SK-N-SH (cell line): Measurements from ENCODE around the gene INIP. TPM values are rescaled to one million over a fixed set of nuclear protein-coding genes. Genes with fewer than 3 reads are reported as not detected.

ENCODE experiments used
- CTCF ChIA-PET: fragments of 300-600, 350-600 bp; formaldehyde crosslinking; extraction: SDS; loops from one replicate; lab custom pipeline; 2021; lab: Yijun Ruan, JAX
- POLR2A ChIA-PET: fragments of 350-600 bp; sonication (Branson Sonifier 250); formaldehyde crosslinking; extraction: SDS; loops from one replicate; lab custom pipeline; 2020; ENCODE audit warnings: antibody characterized with exemption, inconsistent platforms; lab: Yijun Ruan, JAX
- DNase-seq: peaks from one replicate; pipeline ENCODE4 v3.0.0; 2012
- H2AFZ ChIP-seq: fragments of 200-600 bp; sonication (generic); 2 replicates; pipeline ENCODE4 v1.8.1; 2016; ENCODE audit warnings: antibody characterized with exemption, mild to moderate bottlenecking, low read depth
- H3F3A ChIP-seq: fragments of 200-600 bp; sonication (generic); replicated peaks from 2 replicates; pipeline ENCODE3; 2016; ENCODE audit warnings: antibody characterized with exemption, mild to moderate bottlenecking; ENCODE audit not compliant: insufficient read depth
- H3K27ac ChIP-seq, 2 experiments: fragments of 200-500 bp in 1 of 2; fragments of 200-600 bp in 1 of 2; sonication (Bioruptor generic) in 1 of 2; sonication (generic), shearing (Covaris generic) in 1 of 2; 2 replicates each; pipeline versions ENCODE4 v1.5.1 to v1.6.1; 2014 to 2016; ENCODE audit warnings: low read depth in 2 of 2, inconsistent platforms in 1 of 2, low read length in 1 of 2, mild to moderate bottlenecking in 1 of 2, mixed read lengths in 1 of 2
- H3K27me3 ChIP-seq: fragments of 200-600 bp; sonication (generic), shearing (Covaris generic); 2 replicates; pipeline ENCODE4 v1.6.1; 2016; ENCODE audit warnings: mixed run types; ENCODE audit not compliant: insufficient read depth
- H3K36me3 ChIP-seq, 2 experiments: fragments of 200-500 bp in 1 of 2; fragments of 200-600 bp in 1 of 2; sonication (Bioruptor generic) in 1 of 2; sonication (generic) in 1 of 2; replicated peaks in 1 of 2; 2 replicates each; pipeline versions ENCODE3 to v1.5.1; 2014 to 2016; ENCODE audit warnings: low read length in 1 of 2, mild to moderate bottlenecking in 1 of 2; ENCODE audit not compliant: insufficient read depth in 2 of 2, control insufficient read depth in 1 of 2
- H3K4me1 ChIP-seq, 2 experiments: fragments of 200-500 bp in 1 of 2; fragments of 200-600 bp in 1 of 2; sonication (Bioruptor generic) in 1 of 2; sonication (generic), shearing (Covaris generic) in 1 of 2; 2 replicates each; pipeline versions ENCODE4 v1.5.1 to v1.6.1; 2014 to 2016; ENCODE audit warnings: low read depth in 1 of 2, low read length in 1 of 2, mixed run types in 1 of 2; ENCODE audit not compliant: insufficient read depth in 2 of 2, control insufficient read depth in 1 of 2
- H3K4me2 ChIP-seq: fragments of 200-600 bp; sonication (generic), shearing (Covaris generic); 2 replicates; pipeline ENCODE4 v1.6.1; 2017; ENCODE audit warnings: mixed run types
- H3K4me3 ChIP-seq, 2 experiments: fragments of 200-500 bp in 1 of 2; fragments of 200-600 bp in 1 of 2; sonication (Bioruptor generic) in 1 of 2; sonication (generic), shearing (Covaris generic) in 1 of 2; 2 replicates each; pipeline versions ENCODE4 v1.5.1 to v1.8.1; 2014 to 2016; ENCODE audit warnings: low read depth in 2 of 2, inconsistent platforms in 1 of 2, low read length in 1 of 2, mild to moderate bottlenecking in 1 of 2, mixed read lengths in 1 of 2, moderate library complexity in 1 of 2
- H3K79me2 ChIP-seq: fragments of 200-600 bp; sonication (generic); 2 replicates; pipeline ENCODE4 v1.8.1; 2017; ENCODE audit warnings: mild to moderate bottlenecking; ENCODE audit not compliant: insufficient read depth
- H3K9ac ChIP-seq: fragments of 200-600 bp; sonication (generic); 2 replicates; pipeline ENCODE4 v1.6.1; 2017; ENCODE audit warnings: mixed run types
- H3K9me2 ChIP-seq: fragments of 200-600 bp; sonication (generic); 2 replicates; pipeline ENCODE4 v1.6.1; 2017; ENCODE audit warnings: mixed run types
- H3K9me3 ChIP-seq: fragments of 200-600 bp; sonication (generic); 2 replicates; pipeline ENCODE4 v1.6.1; 2017; ENCODE audit warnings: mixed run types, mild to moderate bottlenecking, moderate library complexity
- H4K20me1 ChIP-seq: fragments of 200-600 bp; sonication (generic); 2 replicates; pipeline ENCODE4 v1.6.1; 2017; ENCODE audit warnings: mild to moderate bottlenecking, mixed run types; ENCODE audit not compliant: insufficient read depth
- CHD2 ChIP-seq: fragments of 150-350 bp; IDR thresholded peaks from 2 replicates; pipeline ENCODE4 v1.6.1; 2018; ENCODE audit warnings: low read length; ENCODE audit not compliant: partially characterized antibody
- ELF1 ChIP-seq: IDR thresholded peaks from 2 replicates; pipeline ENCODE4 v1.4.0; 2012
- EP300 ChIP-seq, 2 experiments: IDR thresholded peaks; 2 replicates each; pipeline versions ENCODE4 v1.4.0 to v1.6.1; 2012; ENCODE audit warnings: borderline replicate concordance in 1 of 2, low read depth in 1 of 2, low read length in 1 of 2
- FOXM1 ChIP-seq: IDR thresholded peaks from 2 replicates; pipeline ENCODE4 v1.4.0; 2012; ENCODE audit warnings: low read depth, mild to moderate bottlenecking
- GABPA ChIP-seq: IDR thresholded peaks from 2 replicates; pipeline ENCODE4 v1.4.0; 2012; ENCODE audit warnings: low read depth, mild to moderate bottlenecking
- JUND ChIP-seq: IDR thresholded peaks from 2 replicates; pipeline ENCODE4 v1.4.0; 2012
- MEF2A ChIP-seq: IDR thresholded peaks from 2 replicates; pipeline ENCODE4 v1.4.0; 2012; ENCODE audit warnings: low read depth, borderline replicate concordance
- MXI1 ChIP-seq: IDR thresholded peaks from 2 replicates; pipeline ENCODE4 v1.6.1; 2012; ENCODE audit warnings: mild to moderate bottlenecking, low read depth, low read length, improper control_type of control experiment
- NFIC ChIP-seq: IDR thresholded peaks from 2 replicates; pipeline ENCODE4 v1.4.0; 2012; ENCODE audit warnings: borderline replicate concordance
- NRF1 ChIP-seq: IDR thresholded peaks from 2 replicates; pipeline ENCODE4 v1.6.1; 2012; ENCODE audit warnings: low read depth, mild to moderate bottlenecking, low read length
- RCOR1 ChIP-seq: fragments of 150-350 bp; IDR thresholded peaks from 2 replicates; pipeline ENCODE4 v1.6.1; 2017; ENCODE audit warnings: antibody characterized with exemption, low read length
- RXRA ChIP-seq: IDR thresholded peaks from 2 replicates; pipeline ENCODE4 v1.4.0; 2012; ENCODE audit warnings: low read depth, mild to moderate bottlenecking, borderline replicate concordance
- TCF12 ChIP-seq: IDR thresholded peaks from 2 replicates; pipeline ENCODE4 v1.4.0; 2012
- TEAD4 ChIP-seq: IDR thresholded peaks from 2 replicates; pipeline ENCODE4 v1.4.0; 2012; ENCODE audit warnings: mild to moderate bottlenecking, borderline replicate concordance; ENCODE audit not compliant: insufficient read depth
- YY1 ChIP-seq: IDR thresholded peaks from 2 replicates; pipeline ENCODE4 v1.4.0; 2012; ENCODE audit warnings: low read depth, mild to moderate bottlenecking
- WGBS: methylation state at CpG from one replicate; pipeline ENCODE4 v1.1.6; 2017; ENCODE audit warnings: low lambda C conversion rate; 5-methylcytosine and 5-hydroxymethylcytosine counted together
- polyA plus RNA-seq, 3 experiments: library from polyadenylated mRNA; depleted of rRNA; stranded (reverse); fragments of >200 nt; gene quantifications; 2 replicates each; pipeline ENCODE4 v1.2.3, GENCODE V29; 2012
- TF ChIP-seq, protein P1 (sequence below): fragments of 150-350 bp; IDR thresholded peaks from 2 replicates; pipeline ENCODE4 v1.6.1; 2016; ENCODE audit warnings: mild to moderate bottlenecking, low read depth, low read length
- TF ChIP-seq, protein P2 (sequence below): IDR thresholded peaks from 2 replicates; pipeline ENCODE4; 2012
- TF ChIP-seq, protein P3 (sequence below): IDR thresholded peaks from 2 replicates; pipeline ENCODE4 v1.4.0; 2012; ENCODE audit warnings: low read depth, borderline replicate concordance
- TF ChIP-seq, protein P4 (sequence below): fragments of 200-600 bp; sonication (generic); IDR thresholded peaks from 2 replicates; pipeline ENCODE4 v1.6.1; 2017; ENCODE audit warnings: antibody characterized with exemption, mild to moderate bottlenecking, moderate library complexity

INIP gene
- polyA plus RNA-seq, 1 of the 3 experiments (the other 2 are of a cell fraction), result 7.9 TPM

DNA sequence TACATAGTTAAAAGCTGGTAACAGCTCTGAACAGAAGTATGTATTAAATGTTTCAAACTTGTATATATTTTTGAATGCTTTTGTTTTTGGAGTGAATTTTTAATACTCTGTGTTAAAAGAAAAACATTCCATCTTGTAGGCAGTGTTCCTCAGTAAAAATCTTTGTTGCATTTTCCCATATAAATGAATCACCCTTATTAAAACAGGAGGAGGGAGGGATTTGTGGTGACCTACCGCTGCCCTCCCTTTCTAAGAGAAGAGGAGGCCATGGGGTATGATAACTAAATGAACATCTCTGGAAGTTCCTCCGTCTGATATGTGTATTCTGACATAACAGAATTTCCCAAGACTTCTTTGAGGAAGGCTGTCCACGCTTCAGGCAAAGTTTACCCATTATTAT lies 53.4 kb downstream of the INIP start:
- POLR2A ChIA-PET, result no interaction called here
- CTCF ChIA-PET, result interaction anchor here (1.9 kb wide), 1 partner anchor 8 kb away, joined by 6 read pairs; no protein-coding TSS in a partner anchor

DNA sequence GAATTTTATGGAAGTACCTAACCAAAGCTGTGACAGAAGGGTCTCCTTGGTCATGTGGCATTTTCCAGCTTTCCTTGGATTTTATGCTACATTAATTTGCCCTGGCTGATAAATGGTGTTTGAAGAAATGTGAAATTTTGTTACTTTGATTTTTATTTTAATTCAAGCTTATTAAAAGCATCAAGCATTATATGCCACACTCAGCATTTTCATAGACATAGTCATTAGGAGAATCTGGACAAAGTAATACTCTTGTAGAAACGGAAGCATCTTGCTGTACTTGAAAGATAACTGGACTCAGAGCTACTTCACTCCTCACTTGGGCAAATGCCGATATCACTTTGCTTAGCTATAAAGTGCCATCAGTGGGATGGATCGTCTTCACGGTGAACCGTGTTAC lies 54.2 kb downstream of the INIP start:
- no peaks in the 10 kb centered on the region for H3K9me2 ChIP-seq
- no peak for DNase-seq
- H3K36me3 ChIP-seq, result no peaks in the 10 kb centered on the region
- H2AFZ ChIP-seq, result no peak overlapping the region
- no peaks in the 10 kb centered on the region for H3K79me2 ChIP-seq
- no peak overlapping the region for H3K4me3 ChIP-seq
- H3K4me2 ChIP-seq, result no peak overlapping the region
- peaks cover 7% of the 10 kb centered on the region for H3F3A ChIP-seq
- no peaks in the 10 kb centered on the region for H3K9me3 ChIP-seq
- H3K27me3 ChIP-seq, result no peaks in the 10 kb centered on the region
- POLR2A ChIA-PET, result no interaction called here
- H4K20me1 ChIP-seq, result no peaks in the 10 kb centered on the region
- no peak for TF ChIP-seq ELF1
- no peak for TF ChIP-seq CHD2
- TF ChIP-seq YY1, result no peak
- no peak for TF ChIP-seq TCF12
- TF ChIP-seq, protein P1, sequence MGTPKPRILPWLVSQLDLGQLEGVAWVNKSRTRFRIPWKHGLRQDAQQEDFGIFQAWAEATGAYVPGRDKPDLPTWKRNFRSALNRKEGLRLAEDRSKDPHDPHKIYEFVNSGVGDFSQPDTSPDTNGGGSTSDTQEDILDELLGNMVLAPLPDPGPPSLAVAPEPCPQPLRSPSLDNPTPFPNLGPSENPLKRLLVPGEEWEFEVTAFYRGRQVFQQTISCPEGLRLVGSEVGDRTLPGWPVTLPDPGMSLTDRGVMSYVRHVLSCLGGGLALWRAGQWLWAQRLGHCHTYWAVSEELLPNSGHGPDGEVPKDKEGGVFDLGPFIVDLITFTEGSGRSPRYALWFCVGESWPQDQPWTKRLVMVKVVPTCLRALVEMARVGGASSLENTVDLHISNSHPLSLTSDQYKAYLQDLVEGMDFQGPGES, result no peak
- no peak for TF ChIP-seq NRF1
- no peak for TF ChIP-seq GABPA
- TF ChIP-seq, protein P2, sequence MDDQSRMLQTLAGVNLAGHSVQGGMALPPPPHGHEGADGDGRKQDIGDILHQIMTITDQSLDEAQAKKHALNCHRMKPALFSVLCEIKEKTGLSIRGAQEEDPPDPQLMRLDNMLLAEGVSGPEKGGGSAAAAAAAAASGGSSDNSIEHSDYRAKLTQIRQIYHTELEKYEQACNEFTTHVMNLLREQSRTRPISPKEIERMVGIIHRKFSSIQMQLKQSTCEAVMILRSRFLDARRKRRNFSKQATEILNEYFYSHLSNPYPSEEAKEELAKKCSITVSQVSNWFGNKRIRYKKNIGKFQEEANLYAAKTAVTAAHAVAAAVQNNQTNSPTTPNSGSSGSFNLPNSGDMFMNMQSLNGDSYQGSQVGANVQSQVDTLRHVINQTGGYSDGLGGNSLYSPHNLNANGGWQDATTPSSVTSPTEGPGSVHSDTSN, result no peak
- no peak for TF ChIP-seq EP300 (IDR thresholded peaks at IDR 0.05; ENCODE audit: borderline replicate concordance in 1 of 2, low read depth in 1 of 2, low read length in 1 of 2)
- TF ChIP-seq MXI1, result no peak
- no peak for TF ChIP-seq FOXM1
- TF ChIP-seq NFIC, result no peak
- no peak for TF ChIP-seq RXRA
- no peak for TF ChIP-seq TEAD4
- no peak for TF ChIP-seq MEF2A
- CTCF ChIA-PET, result interaction anchor here (0.6 to 1.9 kb wide), 3 partner anchors 9 to 271 kb away, joined by 3 to 6 read pairs (median 4); no protein-coding TSS in a partner anchor
- no peak overlapping the region for H3K27ac ChIP-seq
- H3K9ac ChIP-seq, result no peak overlapping the region
- 97% methylated on average over 5 of the region's 5 CpGs for WGBS
- H3K4me1 ChIP-seq, result peaks cover 0 to 7% of the 10 kb centered on the region in 2 experiments; a peak in 1 of 4 replicates

More for the DNA sequence above, 53.4 kb downstream of the INIP start:
- Histone ChIP-seq H3K9me2 (no peaks in the 10 kb centered on the region), H4K20me1 (no peaks in the 10 kb centered on the region), H3K27me3 (no peaks in the 10 kb centered on the region), H2AFZ (no peak overlapping the region), H3K79me2 (no peaks in the 10 kb centered on the region), H3K4me1 (peaks cover 0 to 7% of the 10 kb centered on the region in 2 experiments; a peak in 1 of 4 replicates), H3K36me3 (no peaks in the 10 kb centered on the region), H3K27ac (no peak overlapping the region), H3K4me3 (no peak overlapping the region), H3K9ac (no peak overlapping the region), H3F3A (peaks cover 7% of the 10 kb centered on the region), H3K4me2 (no peak overlapping the region), H3K9me3 (no peaks in the 10 kb centered on the region)
- no peak for TF ChIP-seq RCOR1
- TF ChIP-seq, protein P3, sequence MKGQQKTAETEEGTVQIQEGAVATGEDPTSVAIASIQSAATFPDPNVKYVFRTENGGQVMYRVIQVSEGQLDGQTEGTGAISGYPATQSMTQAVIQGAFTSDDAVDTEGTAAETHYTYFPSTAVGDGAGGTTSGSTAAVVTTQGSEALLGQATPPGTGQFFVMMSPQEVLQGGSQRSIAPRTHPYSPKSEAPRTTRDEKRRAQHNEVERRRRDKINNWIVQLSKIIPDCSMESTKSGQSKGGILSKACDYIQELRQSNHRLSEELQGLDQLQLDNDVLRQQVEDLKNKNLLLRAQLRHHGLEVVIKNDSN, result no peak
- no peak for TF ChIP-seq ELF1
- TF ChIP-seq, protein P4, sequence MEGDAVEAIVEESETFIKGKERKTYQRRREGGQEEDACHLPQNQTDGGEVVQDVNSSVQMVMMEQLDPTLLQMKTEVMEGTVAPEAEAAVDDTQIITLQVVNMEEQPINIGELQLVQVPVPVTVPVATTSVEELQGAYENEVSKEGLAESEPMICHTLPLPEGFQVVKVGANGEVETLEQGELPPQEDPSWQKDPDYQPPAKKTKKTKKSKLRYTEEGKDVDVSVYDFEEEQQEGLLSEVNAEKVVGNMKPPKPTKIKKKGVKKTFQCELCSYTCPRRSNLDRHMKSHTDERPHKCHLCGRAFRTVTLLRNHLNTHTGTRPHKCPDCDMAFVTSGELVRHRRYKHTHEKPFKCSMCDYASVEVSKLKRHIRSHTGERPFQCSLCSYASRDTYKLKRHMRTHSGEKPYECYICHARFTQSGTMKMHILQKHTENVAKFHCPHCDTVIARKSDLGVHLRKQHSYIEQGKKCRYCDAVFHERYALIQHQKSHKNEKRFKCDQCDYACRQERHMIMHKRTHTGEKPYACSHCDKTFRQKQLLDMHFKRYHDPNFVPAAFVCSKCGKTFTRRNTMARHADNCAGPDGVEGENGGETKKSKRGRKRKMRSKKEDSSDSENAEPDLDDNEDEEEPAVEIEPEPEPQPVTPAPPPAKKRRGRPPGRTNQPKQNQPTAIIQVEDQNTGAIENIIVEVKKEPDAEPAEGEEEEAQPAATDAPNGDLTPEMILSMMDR, result no peak
- no peak for TF ChIP-seq MXI1
- TF ChIP-seq, protein P2, result no peak
- TF ChIP-seq NFIC, result no peak
- TF ChIP-seq JUND, result no peak
- no peak for TF ChIP-seq TEAD4
- TF ChIP-seq RXRA, result no peak
- DNase-seq, result no peak
- WGBS, result 91% methylated on average over 3 of the region's 3 CpGs
